DND-41 (cell line): Measurements from ENCODE around the gene NDUFB11.
A peak's percentile ranks its signal among the peaks of the same experiment; 100 is the strongest.

Experiments used
- ATAC-seq: fragments of 200-7000 bp; cut with Tn5 transposase; 3 replicates; pipeline ENCODE4 v1.9.1; 2021; ENCODE audit warnings: low read depth; ENCODE audit not compliant: insufficient read depth
- DNase-seq: peaks from one replicate; pipeline ENCODE4 v3.0.0-alpha.2; 2020
- H2AFZ ChIP-seq: 2 replicates; pipeline ENCODE4 v1.6.0; 2012; ENCODE audit warnings: low read depth, low read length
- H3K27ac ChIP-seq: 2 replicates; pipeline ENCODE4 v1.5.1; 2012; ENCODE audit warnings: low read length, inconsistent platforms
- H3K27me3 ChIP-seq: fragments of 200-600 bp; sonication (generic); 2 replicates; pipeline ENCODE4 v1.6.0; 2012; ENCODE audit warnings: low read length, mild to moderate bottlenecking, inconsistent platforms; ENCODE audit not compliant: insufficient read depth, poor library complexity
- H3K36me3 ChIP-seq: 2 replicates; pipeline ENCODE4 v1.5.1; 2012; ENCODE audit warnings: low read length, inconsistent platforms; ENCODE audit not compliant: insufficient read depth
- H3K4me1 ChIP-seq: 2 replicates; pipeline ENCODE4 v1.5.1; 2012; ENCODE audit warnings: mild to moderate bottlenecking, low read length; ENCODE audit not compliant: insufficient read depth
- H3K4me2 ChIP-seq: 2 replicates; pipeline ENCODE4 v1.6.0; 2012; ENCODE audit warnings: mild to moderate bottlenecking, moderate library complexity, low read length, inconsistent platforms; ENCODE audit not compliant: insufficient read depth
- H3K4me3 ChIP-seq, 2 experiments: fragments of 200-600 bp in 1 of 2; shearing (Covaris generic) in 1 of 2; 2 replicates each; pipeline ENCODE4 v1.5.1; 2012 to 2016; ENCODE audit warnings: inconsistent platforms in 2 of 2, low read length in 2 of 2, mild to moderate bottlenecking in 2 of 2, low read depth in 1 of 2, moderate library complexity in 1 of 2
- H3K79me2 ChIP-seq: 2 replicates; pipeline ENCODE4 v1.6.0; 2012; ENCODE audit warnings: low read length, inconsistent platforms; ENCODE audit not compliant: insufficient read depth
- H3K9ac ChIP-seq: 2 replicates; pipeline ENCODE4 v1.6.0; 2012; ENCODE audit warnings: low read depth, mild to moderate bottlenecking, inconsistent platforms, low read length, moderate library complexity
- H3K9me3 ChIP-seq: 2 replicates; pipeline ENCODE4 v1.5.1; 2012; ENCODE audit warnings: low read length, moderate library complexity, mild to moderate bottlenecking, inconsistent platforms; ENCODE audit not compliant: insufficient read depth, severe bottlenecking
- H4K20me1 ChIP-seq: 2 replicates; pipeline ENCODE4 v1.6.0; 2012; ENCODE audit warnings: low read length; ENCODE audit not compliant: insufficient read depth
- CTCF ChIP-seq: IDR thresholded peaks from 2 replicates; pipeline ENCODE4 v1.5.1; 2012; ENCODE audit warnings: borderline replicate concordance, low read length, moderate library complexity, mild to moderate bottlenecking; ENCODE audit not compliant: poor library complexity, severe bottlenecking; ENCODE audit errors: extremely low read depth
- EZH2 ChIP-seq: IDR thresholded peaks from 3 replicates; pipeline ENCODE4 v1.6.1; 2012; ENCODE audit warnings: borderline replicate concordance, low read depth, mild to moderate bottlenecking, moderate library complexity, low read length, inconsistent platforms; ENCODE audit not compliant: severe bottlenecking

NDUFB11 gene

GRCh38 chrX:47144626-47145394 is at the start of gene NDUFB11, which contains the start of gene RBM10:
NDUFB11 (minus strand) TSS chrX:47144702; CDS start chrX:47144679, 23 bp downstream.
RBM10 (plus strand) TSS chrX:47145221; CDS start chrX:47147482, 2,261 bp downstream.
- Histone ChIP-seq H3K36me3 (peaks cover 45% of the 10 kb centered on the region), H3K4me3 (peak within 1 kb of the TSS; percentile 65 to 81), H3K9me3 (no peaks in the 10 kb centered on the region), H3K4me2 (peak within 1 kb of the TSS; percentile 95), H3K27me3 (no peaks in the 10 kb centered on the region), H4K20me1 (peaks cover 21% of the 10 kb centered on the region), H3K4me1 (peaks cover 39% of the 10 kb centered on the region), H3K79me2 (peaks cover 70% of the 10 kb centered on the region), H3K27ac (peak within 1 kb of the TSS; percentile 96), H2AFZ (peak within 1 kb of the TSS; percentile 80), H3K9ac (peak within 1 kb of the TSS; percentile 90)
- TF ChIP-seq EZH2 (no peak), CTCF (peak; percentile 69)
- DNase-seq = peak; percentile 94
- ATAC-seq = peak; percentile 92

GRCh38 chrX:47193475-47194193 is 49.1 kb upstream of the NDUFB11 start, which contains the start of gene UBA1:
UBA1 (plus strand) TSS chrX:47193829; CDS start chrX:47198803, 4,974 bp downstream.
- Histone ChIP-seq H3K27ac (peak within 1 kb of the TSS; percentile 90), H3K27me3 (no peaks in the 10 kb centered on the region), H4K20me1 (peaks cover 30% of the 10 kb centered on the region), H3K4me1 (peaks cover 64% of the 10 kb centered on the region), H3K9me3 (no peaks in the 10 kb centered on the region), H3K4me3 (peak within 1 kb of the TSS; percentile 71 to 87), H2AFZ (peak within 1 kb of the TSS; percentile 74), H3K79me2 (peaks cover 67% of the 10 kb centered on the region), H3K4me2 (peak within 1 kb of the TSS; percentile 89), H3K9ac (peak within 1 kb of the TSS; percentile 93), H3K36me3 (peaks cover 33% of the 10 kb centered on the region)
- TF ChIP-seq EZH2 (no peak), CTCF (peak; percentile 84)
- peak; percentile 71 for ATAC-seq
- peak; percentile 93 for DNase-seq

GRCh38 chrX:47191806-47192401 is 47.4 kb upstream of the NDUFB11 start:
- Histone ChIP-seq H3K4me3 (peak overlapping the region; percentile 80 to 85; a peak in 3 of 4 replicates), H3K36me3 (peaks cover 15% of the 10 kb centered on the region), H4K20me1 (peaks cover 14% of the 10 kb centered on the region; the same call in 1 of the 2 replicates), H3K27me3 (no peaks in the 10 kb centered on the region), H3K4me1 (peaks cover 58% of the 10 kb centered on the region), H2AFZ (peak overlapping the region; percentile 75), H3K27ac (peak overlapping the region; percentile 79), H3K9ac (peak overlapping the region; percentile 74), H3K79me2 (peaks cover 50% of the 10 kb centered on the region), H3K4me2 (peak overlapping the region; percentile 89), H3K9me3 (no peaks in the 10 kb centered on the region)
- TF ChIP-seq EZH2 (no peak), CTCF (no peak)
- DNase-seq (no peak), ATAC-seq (no peak)
